Ovary (tissue), 9 donors: ENCODE results near the gene AFF4. TPM values are rescaled to one million over a fixed set of nuclear protein-coding genes. Genes with fewer than 3 reads are reported as not detected.
"Not testable (repeated sequence)": the region's sequence is repeated elsewhere in the genome, so short reads cannot be mapped to it uniquely, and the experiment has no call there.

Source experiments
- DNase-seq, 5 donors: peaks; one replicate each; pipeline ENCODE4 v3.0.0-alpha.2; 2019 to 2020
- H3K27ac ChIP-seq, 2 donors: fragments of 200-600 bp; one replicate each; pipeline versions ENCODE4 v1.5.1 to v1.8.0; 2019 to 2022
- H3K27me3 ChIP-seq: fragments of 200-600 bp; one replicate; pipeline ENCODE4 v1.8.0; 2022
- H3K36me3 ChIP-seq: fragments of 200-600 bp; sonication (generic); one replicate; pipeline ENCODE4 v1.5.1; 2019
- H3K4me1 ChIP-seq: one replicate; pipeline ENCODE4 v1.8.1; 2013; ENCODE audit warnings: mild to moderate bottlenecking, moderate library complexity; ENCODE audit not compliant: insufficient read depth
- H3K4me3 ChIP-seq: fragments of 200-600 bp; sonication (generic); one replicate; pipeline ENCODE4 v1.5.1; 2017
- H3K9me3 ChIP-seq, 2 donors: fragments of 200-600 bp in 1 of 2; sonication (generic) in 1 of 2; one replicate each; pipeline versions ENCODE4 v1.5.1 to v1.8.1; 2013 to 2019; ENCODE audit warnings: mild to moderate bottlenecking in 1 of 2, moderate library complexity in 1 of 2
- CTCF ChIP-seq, 3 donors: fragments of 450-650 bp in 2 of 3; fragments of 200-600 bp in 1 of 3; IDR thresholded peaks; one replicate each; pipeline versions ENCODE4 v1.5.1 to v1.8.0; 2016 to 2022; ENCODE audit warnings: antibody characterized with exemption in 3 of 3, mild to moderate bottlenecking in 1 of 3
- EP300 ChIP-seq: sonication (generic); formaldehyde crosslinking; IDR thresholded peaks from one replicate; pipeline ENCODE4 v1.6.1; 2017; ENCODE audit warnings: antibody characterized with exemption
- POLR2A ChIP-seq: fragments of 450-650 bp; IDR thresholded peaks from one replicate; pipeline ENCODE4 v1.6.1; 2017; ENCODE audit warnings: antibody characterized with exemption, mild to moderate bottlenecking, moderate library complexity
- WGBS, 3 donors: extraction: QIAGEN DNeasy Blood & Tissue Kit in 1 of 3; methylation state at CpG; one replicate each; pipeline versions ENCODE4 v1.1.5 to v1.1.7; 2013 to 2017; 5-methylcytosine and 5-hydroxymethylcytosine counted together
- intact Hi-C, 4 donors: fragments of 100-400 bp; cut with DNase I; formaldehyde crosslinking; loops; one replicate each; pipeline versions ENCODE4 v1.11.0 to v1.15.1; 2022 to 2023
- polyA plus RNA-seq, 2 donors: library from polyadenylated mRNA; stranded (reverse); fragments of 200-250 nt in 1 of 2; fragments of 350-450 nt in 1 of 2; fragmentation: Illumina TruSeq in 1 of 2; extraction: RNeasy Lipid Tissue Mini Kit (QIAGEN cat#74804) in 1 of 2; gene quantifications; one replicate each; pipeline ENCODE4 v1.2.3, GENCODE V29; 2013 to 2014
- total RNA-seq, 7 donors: library from RNA; depleted of rRNA in 2 of 7; stranded (reverse); fragments of >200 nt in 2 of 7; fragmentation: NEBNext Ultra II Directional in 3 of 7; extraction: Animal tissue kit (Norgen Biotek cat#: 25700) in 3 of 7; gene quantifications; one replicate each; pipeline versions ENCODE4 v1.1.0 to v1.2.4, GENCODE V29; 2016 to 2023
- donor health status: DM: no; HTN: no; CAD: no; lungs with moderate emphysema.
- donor health status: DM: no; HTN: no; CAD: no.
- donor health status: Bipolar disorder and iron deficiency.
- donor health status: DM: yes; HTN: yes; CAD: no.
- donor health status: DM: no; HTN: no; CAD: no.
- donor health status: DM: yes; HTN: yes; CAD: no.

AFF4 gene
- total and polyA plus RNA-seq, 9 donors, result 19.5 to 114 (median 70.5) TPM

GRCh38 chr5:132951897-132952296 is 11.5 kb downstream of the AFF4 start:
- intact Hi-C loops, result no loop called here
- 81 to 86% (median 86%) methylated on average over 2 of the region's 2 CpGs for WGBS, 3 donors
- DNase-seq, result no peak
- no peaks in the 10 kb centered on the region for H3K36me3 ChIP-seq
- H3K27me3 ChIP-seq, result no peaks in the 10 kb centered on the region
- H3K27ac ChIP-seq, result no peak overlapping the region
- H3K4me1 ChIP-seq, result peaks cover 7% of the 10 kb centered on the region
- no peaks in the 10 kb centered on the region for H3K9me3 ChIP-seq
- no peak overlapping the region for H3K4me3 ChIP-seq
- TF ChIP-seq CTCF (IDR thresholded peaks at IDR 0.05) (no peak), EP300 (no peak), POLR2A (no peak)

- Histone ChIP-seq H3K4me3 (no peak overlapping the region), H3K36me3 (no peaks in the 10 kb centered on the region), H3K27ac (no peak overlapping the region), H3K4me1 (peaks cover 7% of the 10 kb centered on the region), H3K27me3 (no peaks in the 10 kb centered on the region), H3K9me3 (no peaks in the 10 kb centered on the region)
- intact Hi-C loops, result no loop called here
- WGBS, 3 donors, result 94 to 100% (median 100%) methylated on average over 2 of the region's 2 CpGs
- TF ChIP-seq EP300 (no peak), POLR2A (no peak), CTCF (IDR thresholded peaks at IDR 0.05) (no peak)
- no peak for DNase-seq
Measured at GRCh38 chr5:132949136-132949535, 14.3 kb downstream of the AFF4 start.

GRCh38 chr5:132947671-132948070 is 15.8 kb downstream of the AFF4 start:
- TF ChIP-seq POLR2A, result no peak
- TF ChIP-seq EP300, result no peak
- no peak for TF ChIP-seq CTCF (IDR thresholded peaks at IDR 0.05)
- no peak overlapping the region for H3K4me3 ChIP-seq
- H3K27me3 ChIP-seq, result no peaks in the 10 kb centered on the region
- DNase-seq, result no peak
- no peak overlapping the region for H3K27ac ChIP-seq
- WGBS, 3 donors, result 16 to 29% (median 27%) methylated on average over 2 of the region's 2 CpGs
- H3K4me1 ChIP-seq, result peaks cover 8% of the 10 kb centered on the region
- intact Hi-C loops, result no loop called here
- no peaks in the 10 kb centered on the region for H3K36me3 ChIP-seq
- no peaks in the 10 kb centered on the region for H3K9me3 ChIP-seq

GRCh38 chr5:132945315-132945714 is 18.1 kb downstream of the AFF4 start:
- H3K27ac ChIP-seq, DNase-seq, H3K4me3 ChIP-seq, H3K36me3 ChIP-seq, intact Hi-C loops, H3K4me1 ChIP-seq, H3K9me3 ChIP-seq, H3K27me3 ChIP-seq: not testable (repeated sequence)
- WGBS, 3 donors, result 89 to 91% (median 91%) methylated on average over 4 of the region's 4 CpGs

GRCh38 chr5:132943362-132944022 is 19.9 kb downstream of the AFF4 start:
- 63 to 79% (median 76%) methylated on average over 3 of the region's 3 CpGs for WGBS, 3 donors
- no peaks in the 10 kb centered on the region for H3K27me3 ChIP-seq
- no peak for DNase-seq
- H3K9me3 ChIP-seq, result no peaks in the 10 kb centered on the region
- no peak overlapping the region for H3K4me3 ChIP-seq
- H3K27ac ChIP-seq, result no peak overlapping the region
- H3K36me3 ChIP-seq, result no peaks in the 10 kb centered on the region
- intact Hi-C loops, result no loop called here
- peaks cover 5% of the 10 kb centered on the region for H3K4me1 ChIP-seq
- TF ChIP-seq CTCF (IDR thresholded peaks at IDR 0.05) (no peak), EP300 (no peak), POLR2A (no peak)
